ENCODE measurements around the gene SLC15A4.

The SLC15A4 gene

DNA sequence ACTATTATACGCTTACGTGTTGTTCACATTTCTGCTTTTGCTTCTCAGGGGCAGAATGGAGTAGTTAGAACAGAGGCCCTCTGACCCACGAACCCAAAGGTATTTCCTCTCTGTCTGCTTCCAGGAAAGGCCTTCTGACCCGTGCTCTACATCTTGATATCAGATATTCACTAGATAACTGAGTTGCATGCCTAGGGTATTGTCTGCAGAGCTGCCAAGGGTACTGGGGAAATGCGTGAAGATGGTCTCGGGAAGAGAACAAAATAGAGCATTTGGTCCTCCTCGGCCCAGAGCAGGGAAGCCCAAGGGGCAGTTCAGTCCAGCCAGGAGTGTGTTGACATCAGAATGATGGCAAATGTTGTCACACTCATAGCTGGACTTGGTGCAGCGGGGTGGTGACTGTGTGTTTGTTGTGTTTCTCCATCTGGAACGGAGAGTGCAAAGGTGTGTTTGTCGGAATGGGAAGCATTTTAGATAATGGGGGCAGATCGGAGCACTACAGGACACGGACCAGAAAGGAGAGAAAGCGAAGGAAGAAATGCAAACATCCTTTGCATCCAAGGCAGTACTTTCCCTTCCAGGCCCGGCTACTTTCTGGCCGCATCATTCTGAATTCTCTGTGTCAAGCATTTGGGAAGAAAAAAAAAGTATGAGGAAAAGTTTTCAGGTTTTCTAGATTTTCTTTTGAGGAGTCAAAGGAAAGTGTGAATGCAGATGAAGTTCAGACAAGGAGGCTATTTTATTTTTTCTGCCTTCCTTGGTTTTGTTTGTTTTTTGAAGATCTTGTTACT lies 37.7 kb upstream of the SLC15A4 start:
- TF ChIP-seq, protein P1, sequence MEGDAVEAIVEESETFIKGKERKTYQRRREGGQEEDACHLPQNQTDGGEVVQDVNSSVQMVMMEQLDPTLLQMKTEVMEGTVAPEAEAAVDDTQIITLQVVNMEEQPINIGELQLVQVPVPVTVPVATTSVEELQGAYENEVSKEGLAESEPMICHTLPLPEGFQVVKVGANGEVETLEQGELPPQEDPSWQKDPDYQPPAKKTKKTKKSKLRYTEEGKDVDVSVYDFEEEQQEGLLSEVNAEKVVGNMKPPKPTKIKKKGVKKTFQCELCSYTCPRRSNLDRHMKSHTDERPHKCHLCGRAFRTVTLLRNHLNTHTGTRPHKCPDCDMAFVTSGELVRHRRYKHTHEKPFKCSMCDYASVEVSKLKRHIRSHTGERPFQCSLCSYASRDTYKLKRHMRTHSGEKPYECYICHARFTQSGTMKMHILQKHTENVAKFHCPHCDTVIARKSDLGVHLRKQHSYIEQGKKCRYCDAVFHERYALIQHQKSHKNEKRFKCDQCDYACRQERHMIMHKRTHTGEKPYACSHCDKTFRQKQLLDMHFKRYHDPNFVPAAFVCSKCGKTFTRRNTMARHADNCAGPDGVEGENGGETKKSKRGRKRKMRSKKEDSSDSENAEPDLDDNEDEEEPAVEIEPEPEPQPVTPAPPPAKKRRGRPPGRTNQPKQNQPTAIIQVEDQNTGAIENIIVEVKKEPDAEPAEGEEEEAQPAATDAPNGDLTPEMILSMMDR (IDR thresholded peaks at IDR 0.05; ENCODE audit: insufficient read depth, low read depth, low read length, missing control alignments) = no peak
- DNase-seq (ENCODE audit: low read depth) = no peak
- no peak overlapping the region for H3K4me3 ChIP-seq (ENCODE audit: low read length)

DNA sequence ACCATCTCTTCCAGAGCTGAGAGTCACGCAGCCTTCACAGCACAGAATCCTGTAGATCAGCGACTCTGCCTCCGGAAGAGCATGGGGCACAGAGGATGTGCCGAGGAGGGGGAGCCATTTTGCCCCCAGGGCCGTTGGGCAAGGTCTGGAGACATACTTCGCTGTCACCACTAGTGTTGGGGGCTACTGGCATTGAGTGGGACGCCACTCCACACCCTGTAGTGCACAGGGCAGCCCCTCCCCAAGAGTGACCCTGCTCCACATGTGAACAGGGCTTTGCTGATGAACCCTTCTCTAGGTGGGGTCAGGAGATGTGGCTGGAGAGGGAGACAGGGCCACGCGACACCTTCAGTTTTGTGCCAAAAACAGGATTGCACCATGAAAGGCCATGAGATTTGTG lies 35.6 kb upstream of the SLC15A4 start:
- no peak for DNase-seq (ENCODE audit: low read depth)
- no peak overlapping the region for H3K4me3 ChIP-seq (ENCODE audit: low read length)
- TF ChIP-seq, protein P1 (IDR thresholded peaks at IDR 0.05; ENCODE audit: insufficient read depth, low read depth, low read length, missing control alignments) = no peak

DNA sequence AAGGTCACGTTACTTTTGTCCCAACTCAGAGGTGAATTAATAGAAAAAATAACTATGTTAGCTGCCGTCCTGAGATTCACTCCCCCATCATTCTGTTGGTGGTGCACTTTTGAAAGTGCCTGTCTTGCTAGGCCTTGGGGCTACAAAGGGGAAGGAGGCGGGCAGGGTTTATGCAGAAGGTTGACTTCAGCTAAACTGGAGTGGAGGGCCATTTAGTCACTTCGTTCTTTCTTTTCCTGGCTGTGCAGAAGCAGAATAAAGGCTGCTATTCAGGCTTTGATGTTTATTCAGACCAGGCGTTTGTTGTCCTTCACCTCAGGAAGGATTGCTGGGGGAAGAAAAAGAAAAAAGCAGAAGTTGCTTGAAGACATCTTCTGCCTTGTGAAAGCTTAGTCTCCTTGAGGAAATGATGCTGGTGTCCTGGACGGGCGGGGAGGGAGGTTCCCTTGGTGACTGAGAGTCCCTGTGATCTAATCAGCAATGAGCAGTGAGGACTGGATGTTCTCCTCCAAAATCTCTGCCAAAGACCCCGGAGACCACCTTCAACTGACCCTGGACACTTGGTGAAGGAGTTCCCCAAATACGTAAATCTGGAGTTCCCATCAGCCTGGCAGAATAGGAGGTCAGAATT lies 33.5 kb upstream of the SLC15A4 start:
- TF ChIP-seq, protein P1 (IDR thresholded peaks at IDR 0.05; ENCODE audit: insufficient read depth, low read depth, low read length, missing control alignments) = no peak
- H3K4me3 ChIP-seq (ENCODE audit: low read length) = no peak overlapping the region
- DNase-seq (ENCODE audit: low read depth) = no peak

DNA sequence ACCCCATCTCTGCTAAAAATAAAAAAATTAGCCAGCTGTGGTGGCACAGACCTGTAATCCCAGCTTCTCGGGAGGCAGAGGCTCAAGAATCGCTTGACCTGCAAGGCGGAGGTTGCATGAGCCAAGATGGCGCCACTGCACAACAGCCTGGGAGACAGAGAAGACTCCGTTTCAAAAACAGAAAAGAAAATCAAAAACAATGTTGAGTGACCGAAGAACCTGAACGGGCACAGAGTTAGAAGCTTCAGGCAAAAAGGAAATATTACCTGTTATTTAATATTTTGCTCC lies 33.0 kb upstream of the SLC15A4 start:
- no peak overlapping the region for H3K4me3 ChIP-seq (ENCODE audit: low read length)
- TF ChIP-seq, protein P1 (IDR thresholded peaks at IDR 0.05; ENCODE audit: insufficient read depth, low read depth, low read length, missing control alignments) = no peak
- DNase-seq (ENCODE audit: low read depth) = no peak

DNA sequence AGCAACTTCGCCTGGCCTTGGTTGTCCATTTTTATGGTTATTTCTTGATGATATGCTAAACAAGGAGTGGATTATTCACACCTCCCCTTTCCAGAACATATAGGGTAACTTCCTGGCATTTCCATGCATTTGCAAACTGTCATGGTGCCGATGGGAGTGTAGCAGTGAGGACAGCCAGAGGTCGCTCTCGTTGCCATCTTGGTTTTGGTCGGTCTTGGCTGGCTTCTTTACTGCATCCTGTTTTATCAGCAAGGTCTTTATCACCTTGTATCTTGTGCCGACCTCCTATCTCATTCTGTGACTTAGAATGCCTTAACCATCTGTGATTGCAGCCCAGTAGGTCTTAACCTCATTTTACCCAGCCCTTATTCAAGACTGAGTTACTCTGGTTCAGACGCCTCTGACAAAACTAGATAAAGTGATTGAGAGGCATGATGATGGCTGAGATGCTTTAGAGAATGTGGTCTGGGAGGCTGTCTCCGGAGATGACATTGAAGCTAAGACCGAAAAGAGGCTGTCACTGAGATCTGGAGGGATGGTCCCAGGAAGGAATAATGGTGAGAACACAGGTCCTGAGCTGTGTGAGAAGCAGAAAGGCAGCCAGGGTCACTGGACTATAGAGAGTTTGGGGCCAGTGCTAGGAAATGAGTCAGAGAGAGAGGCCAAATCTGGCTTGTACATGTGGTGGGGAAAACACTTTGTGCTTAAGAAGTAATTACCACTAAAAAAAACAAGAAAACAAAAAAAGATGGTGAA lies 32.5 kb upstream of the SLC15A4 start:
- no peak for DNase-seq (ENCODE audit: low read depth)
- TF ChIP-seq, protein P1 (IDR thresholded peaks at IDR 0.05; ENCODE audit: insufficient read depth, low read depth, low read length, missing control alignments) = no peak
- no peak overlapping the region for H3K4me3 ChIP-seq (ENCODE audit: low read length)

DNA sequence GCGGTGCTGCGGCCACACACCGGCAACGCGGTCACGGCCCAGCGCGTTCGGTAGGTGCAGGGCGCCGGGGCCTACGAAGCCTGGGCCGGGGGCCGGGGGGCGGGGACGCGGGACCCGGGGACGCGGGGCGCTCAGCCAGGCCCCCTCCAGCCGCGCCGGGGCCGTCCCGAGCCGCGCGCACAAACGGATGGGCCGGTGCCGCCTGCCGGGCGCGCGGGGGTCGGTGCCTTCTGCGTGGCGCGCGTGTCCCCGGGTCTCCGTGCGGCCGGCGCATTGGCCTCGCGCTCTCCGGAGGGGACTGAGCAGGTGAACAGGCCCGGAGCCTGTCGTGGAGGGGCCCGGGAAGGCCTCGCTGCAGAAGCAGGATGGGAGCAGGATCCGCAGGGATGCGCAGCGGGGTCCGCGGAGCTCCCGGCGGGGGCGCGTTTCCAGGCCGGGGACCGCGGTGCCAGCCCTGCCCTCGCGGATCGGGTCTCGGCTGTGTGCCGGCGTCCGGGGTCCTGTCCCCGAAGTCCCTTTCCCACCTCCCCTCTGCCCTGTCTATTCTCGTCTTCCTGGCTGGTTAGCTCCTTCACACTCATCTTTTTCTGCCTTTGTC lies 29.9 kb upstream of the SLC15A4 start:
- H3K4me3 ChIP-seq (ENCODE audit: low read length) = no peak overlapping the region
- TF ChIP-seq, protein P1 (IDR thresholded peaks at IDR 0.05; ENCODE audit: insufficient read depth, low read depth, low read length, missing control alignments) = no peak
- no peak for DNase-seq (ENCODE audit: low read depth)

Measured in epithelial cell of esophagus (primary cell).